Stimulated activated naive B cell treated with anti-CD40 and anti-IgM and Interleukin-4, amounts not matched to agents 10 μg/mL and 1 μg/mL and 100 μg/mL, for 72 hours (primary cell): ENCODE results near the gene LRRC23.
"Not testable (repeated sequence)": the region's sequence is repeated elsewhere in the genome, so short reads cannot be mapped to it uniquely, and the experiment has no call there.

Experiments used
- ATAC-seq, 2 donors: fragments of 150-1000 bp; cut with Tn5 transposase; replicated peaks; 2 replicates each; pipeline ENCODE4 v1.10.0; 2021; ENCODE audit warnings: moderate library complexity in 1 of 2
- DNase-seq: peaks from one replicate; pipeline ENCODE4 v3.0.0; 2021
- H3K27ac Mint-ChIP-seq: one replicate; pipeline ENCODE4 v1.8.0; 2022; ENCODE audit warnings: mild to moderate bottlenecking, mixed read lengths
- H3K27me3 Mint-ChIP-seq, 2 donors: one replicate each; pipeline ENCODE4 v1.8.0; 2022; ENCODE audit warnings: mixed read lengths in 2 of 2
- H3K36me3 Mint-ChIP-seq, 2 donors: one replicate each; pipeline ENCODE4 v1.8.0; 2022; ENCODE audit warnings: mixed read lengths in 2 of 2, mild to moderate bottlenecking in 1 of 2
- H3K4me1 Mint-ChIP-seq, 2 donors: one replicate each; pipeline ENCODE4 v1.8.0; 2022; ENCODE audit warnings: mixed read lengths in 2 of 2, mild to moderate bottlenecking in 1 of 2
- H3K4me3 Mint-ChIP-seq, 2 donors: one replicate each; pipeline ENCODE4 v1.8.0; 2022; ENCODE audit warnings: mild to moderate bottlenecking in 2 of 2, mixed read lengths in 2 of 2, moderate library complexity in 1 of 2
- H3K9me3 Mint-ChIP-seq, 2 donors: one replicate each; pipeline ENCODE4 v1.8.0; 2022; ENCODE audit warnings: mixed read lengths in 2 of 2, mild to moderate bottlenecking in 1 of 2

LRRC23 gene

GRCh38 chr12:6903722-6904121 is 900 bp upstream of the LRRC23 start:
- H3K4me1 Mint-ChIP-seq: peaks cover 3 to 15% of the 10 kb centered on the region in 2 donors
- no peaks in the 10 kb centered on the region for H3K36me3 Mint-ChIP-seq
- H3K4me3 Mint-ChIP-seq: no peak overlapping the region
- no peaks in the 10 kb centered on the region for H3K9me3 Mint-ChIP-seq
- DNase-seq: no peak
- no peak overlapping the region for H3K27ac Mint-ChIP-seq
- no peaks in the 10 kb centered on the region for H3K27me3 Mint-ChIP-seq
- no peak for ATAC-seq

DNA sequence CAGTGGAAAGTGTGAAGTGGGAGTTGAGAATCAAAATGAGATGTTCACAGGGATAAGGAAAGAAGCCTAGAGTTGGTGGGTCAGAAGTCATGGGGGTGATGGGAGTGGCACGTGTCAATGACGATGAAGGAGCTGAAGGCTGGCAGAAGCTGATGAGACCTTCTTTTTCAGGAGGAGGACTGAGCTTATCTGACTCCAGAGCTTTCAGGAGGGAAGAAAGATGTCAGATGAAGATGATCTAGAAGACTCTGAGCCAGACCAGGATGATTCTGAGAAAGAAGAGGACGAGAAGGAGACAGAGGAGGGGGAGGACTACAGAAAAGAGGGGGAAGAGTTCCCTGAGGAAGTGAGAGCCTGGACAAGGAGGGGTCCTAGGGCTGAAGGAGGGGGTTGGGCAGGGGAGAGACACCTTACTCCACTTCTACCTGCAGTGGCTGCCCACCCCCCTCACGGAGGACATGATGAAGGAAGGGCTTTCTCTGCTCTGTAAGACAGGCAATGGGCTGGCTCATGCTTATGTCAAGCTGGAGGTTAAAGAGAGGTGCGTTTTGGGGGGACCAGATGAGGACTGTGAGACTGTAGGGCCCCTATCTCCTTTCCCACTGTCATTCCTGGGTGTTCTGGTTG is 905 bp downstream of the LRRC23 start:
- DNase-seq (no peak), ATAC-seq (no peak)
- Mint-ChIP-seq H3K27me3 (no peaks in the 10 kb centered on the region), H3K4me3 (no peak overlapping the region), H3K36me3 (no peaks in the 10 kb centered on the region), H3K9me3 (no peaks in the 10 kb centered on the region), H3K4me1 (peaks cover 0 to 5% of the 10 kb centered on the region in 2 donors), H3K27ac (no peak overlapping the region)

- H3K4me1 Mint-ChIP-seq, H3K27me3 Mint-ChIP-seq, H3K9me3 Mint-ChIP-seq, H3K4me3 Mint-ChIP-seq, H3K36me3 Mint-ChIP-seq, ATAC-seq, DNase-seq, H3K27ac Mint-ChIP-seq: not testable (repeated sequence)
These were observed 3.5 kb downstream of the LRRC23 start for GRCh38 chr12:6908141-6908540.

DNA sequence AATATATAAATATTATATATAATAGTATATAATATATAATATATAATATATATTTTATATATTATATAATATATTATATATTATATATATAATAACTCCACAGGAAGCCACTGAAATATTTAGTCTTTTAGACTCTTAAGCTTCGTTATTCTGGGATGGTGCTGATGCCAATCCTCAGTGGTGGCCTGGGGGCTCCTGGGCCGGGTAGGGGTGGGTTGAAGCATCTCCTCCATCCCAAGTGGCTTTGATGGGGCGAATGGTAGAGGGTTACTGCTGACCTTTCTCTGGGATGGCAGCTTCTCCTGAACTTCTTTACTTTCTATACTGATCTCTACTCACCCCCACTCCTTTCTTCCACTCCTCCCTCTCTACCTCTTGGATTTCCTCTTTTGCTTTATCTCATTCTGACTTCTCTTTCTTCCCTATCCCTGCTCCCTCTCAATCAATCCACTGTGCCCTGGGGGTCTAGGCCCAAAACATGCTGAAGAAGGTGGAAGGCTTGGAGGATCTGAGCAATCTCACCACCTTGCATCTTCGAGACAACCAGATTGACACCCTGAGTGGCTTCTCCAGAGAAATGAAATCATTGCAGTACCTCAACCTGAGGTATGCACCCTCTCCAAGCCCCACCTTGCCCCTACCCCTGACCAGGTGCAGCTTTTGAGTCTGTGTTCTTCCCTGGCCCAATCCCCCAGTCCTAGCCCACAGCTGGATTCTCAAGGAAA is 5.0 kb downstream of the LRRC23 start:
- Mint-ChIP-seq H3K9me3 (no peaks in the 10 kb centered on the region), H3K27me3 (peaks cover 7 to 10% of the 10 kb centered on the region in 2 donors), H3K4me3 (no peak overlapping the region), H3K4me1 (peaks cover 0 to 8% of the 10 kb centered on the region in 2 donors), H3K27ac (no peak overlapping the region), H3K36me3 (no peaks in the 10 kb centered on the region)
- ATAC-seq (no peak), DNase-seq (no peak)

DNA sequence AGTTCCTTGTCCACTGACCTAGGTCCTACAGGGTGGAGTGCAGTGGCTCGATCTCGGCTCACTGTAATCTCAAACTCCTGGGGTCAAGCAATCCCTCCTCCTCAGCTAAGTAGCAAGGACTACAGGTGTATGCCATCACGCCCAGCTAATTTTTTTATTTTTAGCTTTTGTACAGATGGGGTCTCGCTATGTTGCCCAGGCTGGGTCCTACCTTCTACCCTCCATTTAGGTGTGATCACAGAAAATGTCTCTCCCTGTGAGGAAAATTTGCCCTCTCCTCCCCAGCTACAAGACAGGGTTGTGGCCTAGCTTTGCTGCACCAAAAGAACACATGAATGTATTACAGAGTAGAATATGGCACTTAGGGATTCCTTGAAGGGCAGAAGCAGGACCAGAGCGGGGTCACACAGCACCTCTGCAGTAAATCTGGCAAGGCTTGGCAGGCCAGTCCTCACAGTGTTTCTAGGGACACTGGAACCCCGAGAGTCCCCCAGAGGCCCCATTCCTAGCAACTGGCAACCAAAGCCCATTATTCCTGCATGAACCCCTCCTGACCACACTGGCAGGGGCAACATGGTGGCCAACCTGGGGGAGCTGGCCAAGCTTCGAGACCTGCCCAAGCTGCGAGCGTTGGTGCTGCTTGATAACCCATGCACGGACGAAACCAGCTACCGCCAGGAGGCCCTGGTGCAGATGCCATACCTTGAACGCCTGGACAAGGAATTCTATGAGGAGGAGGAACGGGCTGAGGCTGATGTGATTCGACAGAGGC is 7.7 kb downstream of the LRRC23 start:
- peaks cover 13 to 18% of the 10 kb centered on the region in 2 donors for H3K4me1 Mint-ChIP-seq
- ATAC-seq: no peak
- no peaks in the 10 kb centered on the region for H3K9me3 Mint-ChIP-seq
- H3K27ac Mint-ChIP-seq: no peak overlapping the region
- H3K36me3 Mint-ChIP-seq: peaks cover 4 to 8% of the 10 kb centered on the region in 2 donors
- H3K27me3 Mint-ChIP-seq: peaks cover 7 to 10% of the 10 kb centered on the region in 2 donors
- peak overlapping the region in 1 of 2 donors; percentile 68 for H3K4me3 Mint-ChIP-seq
- DNase-seq: no peak

DNA sequence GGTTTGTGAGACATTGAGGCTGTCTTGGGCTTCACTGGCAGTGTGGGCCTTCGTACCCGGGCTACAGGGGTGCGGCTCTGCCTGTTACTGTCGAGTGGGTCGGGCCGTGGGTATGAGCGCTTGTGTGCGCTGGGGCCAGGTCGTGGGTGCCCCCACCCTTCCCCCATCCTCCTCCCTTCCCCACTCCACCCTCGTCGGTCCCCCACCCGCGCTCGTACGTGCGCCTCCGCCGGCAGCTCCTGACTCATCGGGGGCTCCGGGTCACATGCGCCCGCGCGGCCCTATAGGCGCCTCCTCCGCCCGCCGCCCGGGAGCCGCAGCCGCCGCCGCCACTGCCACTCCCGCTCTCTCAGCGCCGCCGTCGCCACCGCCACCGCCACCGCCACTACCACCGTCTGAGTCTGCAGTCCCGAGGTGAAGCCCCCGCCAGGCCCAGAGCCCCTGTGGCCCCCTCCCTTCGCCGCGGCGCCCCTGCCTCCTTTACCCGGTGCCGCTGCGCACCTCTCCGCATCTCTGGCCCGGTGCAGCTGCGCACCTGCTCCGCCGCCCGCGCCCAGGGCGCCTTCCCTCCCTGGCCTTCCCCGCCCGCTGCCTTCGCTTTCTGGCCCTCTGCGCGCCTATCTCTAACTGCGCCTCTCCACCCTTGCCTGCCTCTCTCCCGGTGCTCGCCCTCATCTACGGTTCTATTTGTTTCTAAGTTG is 9.8 kb downstream of the LRRC23 start, which contains the start of gene ENO2:
ENO2 (plus strand) TSS at position 335 of the 701 bp plus-strand sequence. CDS start 1,253 bp downstream, outside the sequence.
- peak; percentile 51 for DNase-seq
- Mint-ChIP-seq H3K4me3 (peak within 1 kb of the TSS; percentile 91 to 92), H3K9me3 (no peaks in the 10 kb centered on the region), H3K27me3 (peaks cover 7 to 10% of the 10 kb centered on the region in 2 donors), H3K27ac (peak within 1 kb of the TSS; percentile 93), H3K36me3 (peaks cover 4 to 14% of the 10 kb centered on the region in 2 donors), H3K4me1 (peaks cover 15 to 20% of the 10 kb centered on the region in 2 donors)
- peak; percentile 88 for ATAC-seq

DNA sequence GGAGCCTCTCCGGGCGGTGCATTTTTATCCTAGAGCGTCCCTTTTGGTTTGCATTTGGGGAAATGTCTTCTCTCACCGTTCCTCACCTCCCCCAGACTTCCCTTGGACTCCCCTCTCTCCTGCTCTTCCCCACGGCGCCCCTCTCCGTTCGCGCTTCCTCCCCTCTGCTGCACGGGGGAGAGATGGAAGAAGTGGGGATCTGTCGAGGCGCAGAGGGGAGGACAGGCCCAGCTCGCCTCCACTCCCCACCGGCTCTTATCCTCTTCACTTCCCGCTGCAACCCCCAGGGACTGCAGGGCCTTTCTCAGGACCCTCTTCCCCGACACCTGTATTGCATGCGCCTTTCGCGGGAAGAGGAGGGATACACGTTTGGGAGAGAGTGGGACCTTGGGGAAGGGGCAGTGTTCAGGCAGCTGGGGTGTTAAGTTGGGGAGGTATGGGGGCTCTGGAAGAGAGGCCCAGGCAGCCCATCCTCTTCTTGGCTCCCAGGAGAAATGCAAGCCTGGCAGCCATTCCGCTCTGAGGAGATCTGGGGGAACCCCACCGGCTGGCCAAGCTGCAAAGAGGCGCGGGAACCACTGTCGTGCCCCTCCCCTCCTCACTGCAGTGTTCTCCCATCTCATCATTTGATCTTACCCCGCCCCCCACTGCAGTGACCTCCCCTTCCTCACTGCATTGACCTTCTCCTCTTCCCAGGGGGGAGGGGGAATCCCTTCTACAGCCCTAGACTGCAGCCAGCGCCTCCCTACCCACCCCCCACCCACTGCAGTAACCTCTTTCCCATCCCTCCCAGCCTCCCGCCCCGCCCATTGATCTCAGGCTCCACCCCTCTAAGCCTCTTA is 10.5 kb downstream of the LRRC23 start:
- peak; percentile 12 to 23 for ATAC-seq
- Mint-ChIP-seq H3K27ac (peak overlapping the region; percentile 93), H3K4me3 (peak overlapping the region; percentile 91 to 92)

DNA sequence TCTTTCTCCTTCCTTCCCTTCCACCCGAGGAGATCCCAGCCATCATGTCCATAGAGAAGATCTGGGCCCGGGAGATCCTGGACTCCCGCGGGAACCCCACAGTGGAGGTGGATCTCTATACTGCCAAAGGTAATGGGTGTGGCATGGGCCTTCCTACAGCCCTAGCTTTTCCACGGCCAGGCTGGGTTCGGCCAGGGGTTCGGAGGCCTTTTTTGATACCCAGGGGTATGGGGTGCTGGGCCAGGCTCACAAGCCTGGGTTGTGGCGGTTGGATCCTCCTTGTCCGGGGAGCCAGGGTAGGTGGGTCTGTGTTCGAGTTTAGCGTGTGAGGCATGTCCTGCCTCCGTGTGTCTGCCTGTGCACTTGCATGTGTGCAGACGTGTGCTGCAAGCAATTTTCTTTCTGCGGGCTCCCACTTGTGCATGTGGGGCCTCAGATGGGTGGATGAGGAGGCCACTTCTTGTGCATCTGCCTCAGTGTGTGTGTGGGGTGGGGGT is 11.2 kb downstream of the LRRC23 start:
- no peaks in the 10 kb centered on the region for H3K9me3 Mint-ChIP-seq
- ATAC-seq: no peak
- peak overlapping the region; percentile 0 for H3K27ac Mint-ChIP-seq
- peaks cover 21 to 27% of the 10 kb centered on the region in 2 donors for H3K4me1 Mint-ChIP-seq
- peaks cover 9 to 22% of the 10 kb centered on the region in 2 donors for H3K36me3 Mint-ChIP-seq
- peaks cover 7 to 10% of the 10 kb centered on the region in 2 donors for H3K27me3 Mint-ChIP-seq
- DNase-seq: no peak
- peak overlapping the region; percentile 91 to 92 for H3K4me3 Mint-ChIP-seq

More for the DNA sequence above, 10.5 kb downstream of the LRRC23 start:
- Mint-ChIP-seq H3K4me1 (peaks cover 21 to 27% of the 10 kb centered on the region in 2 donors), H3K9me3 (no peaks in the 10 kb centered on the region), H3K36me3 (peaks cover 9 to 21% of the 10 kb centered on the region in 2 donors), H3K27me3 (peaks cover 7 to 10% of the 10 kb centered on the region in 2 donors)
- no peak for DNase-seq

DNA sequence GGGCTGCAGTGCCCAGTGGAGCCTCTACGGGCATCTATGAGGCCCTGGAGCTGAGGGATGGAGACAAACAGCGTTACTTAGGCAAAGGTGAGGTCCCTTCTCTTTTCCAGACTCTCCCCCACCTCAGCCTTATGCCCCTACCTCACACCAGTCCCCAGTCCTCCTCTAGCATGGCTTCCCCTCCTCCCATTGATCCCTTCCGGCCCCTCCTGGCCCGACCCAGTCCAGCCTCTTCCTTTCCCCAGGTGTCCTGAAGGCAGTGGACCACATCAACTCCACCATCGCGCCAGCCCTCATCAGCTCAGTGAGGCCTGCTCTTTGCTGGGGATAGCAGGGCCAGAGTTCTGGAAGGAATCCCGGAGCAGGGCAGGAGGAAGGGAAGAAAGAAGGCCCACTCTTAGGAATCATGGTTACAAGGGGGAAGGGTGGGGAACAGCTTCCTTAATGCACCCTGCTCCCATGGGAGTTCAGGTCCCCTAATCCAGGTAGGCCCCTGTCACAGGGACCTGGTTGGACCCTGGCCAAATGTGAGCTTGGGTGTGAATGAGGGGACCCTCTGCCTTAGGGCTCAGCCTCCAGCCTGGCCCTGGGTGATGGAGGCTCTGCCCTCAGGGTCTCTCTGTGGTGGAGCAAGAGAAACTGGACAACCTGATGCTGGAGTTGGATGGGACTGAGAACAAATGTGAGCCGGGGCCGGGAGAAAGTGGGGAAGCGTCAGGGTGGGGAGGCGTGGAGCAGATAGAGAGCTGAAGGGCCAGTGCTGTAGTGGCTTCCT is 12.0 kb downstream of the LRRC23 start:
- H3K36me3 Mint-ChIP-seq: peaks cover 9 to 22% of the 10 kb centered on the region in 2 donors
- no peak overlapping the region for H3K4me3 Mint-ChIP-seq
- no peak for ATAC-seq
- no peak overlapping the region for H3K27ac Mint-ChIP-seq
- no peaks in the 10 kb centered on the region for H3K9me3 Mint-ChIP-seq
- peaks cover 7 to 10% of the 10 kb centered on the region in 2 donors for H3K27me3 Mint-ChIP-seq
- H3K4me1 Mint-ChIP-seq: peaks cover 26 to 30% of the 10 kb centered on the region in 2 donors
- no peak for DNase-seq

DNA sequence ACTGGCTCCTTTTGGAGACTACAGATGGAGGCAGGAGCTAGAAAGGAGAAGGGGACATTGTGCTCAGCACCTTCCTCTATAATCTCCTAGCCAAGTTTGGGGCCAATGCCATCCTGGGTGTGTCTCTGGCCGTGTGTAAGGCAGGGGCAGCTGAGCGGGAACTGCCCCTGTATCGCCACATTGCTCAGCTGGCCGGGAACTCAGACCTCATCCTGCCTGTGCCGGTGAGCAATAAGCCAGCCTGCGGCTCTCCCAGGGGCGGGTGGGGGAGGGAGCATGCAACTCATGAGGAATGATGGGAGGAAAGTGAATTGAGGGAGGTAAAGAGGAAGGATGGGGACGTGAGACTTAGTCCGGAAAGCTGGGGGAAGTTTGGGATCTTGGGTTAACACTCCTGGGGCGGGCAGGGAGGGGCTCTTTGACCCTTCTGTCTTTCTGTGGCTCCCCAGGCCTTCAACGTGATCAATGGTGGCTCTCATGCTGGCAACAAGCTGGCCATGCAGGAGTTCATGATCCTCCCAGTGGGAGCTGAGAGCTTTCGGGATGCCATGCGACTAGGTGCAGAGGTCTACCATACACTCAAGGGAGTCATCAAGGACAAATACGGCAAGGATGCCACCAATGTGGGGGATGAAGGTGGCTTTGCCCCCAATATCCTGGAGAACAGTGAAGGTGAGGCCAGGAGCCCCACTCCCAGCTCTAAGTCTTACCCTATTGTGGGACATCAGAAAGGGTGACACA is 13.0 kb downstream of the LRRC23 start:
- H3K27me3 Mint-ChIP-seq: peaks cover 4 to 8% of the 10 kb centered on the region in 2 donors
- peaks cover 37 to 41% of the 10 kb centered on the region in 2 donors for H3K4me1 Mint-ChIP-seq
- H3K4me3 Mint-ChIP-seq: no peak overlapping the region
- H3K27ac Mint-ChIP-seq: peak overlapping the region; percentile 73
- peaks cover 9 to 26% of the 10 kb centered on the region in 2 donors for H3K36me3 Mint-ChIP-seq
- ATAC-seq (no peak), DNase-seq (no peak)
- no peaks in the 10 kb centered on the region for H3K9me3 Mint-ChIP-seq

GRCh38 chr12:6919588-6919987 is 15.0 kb downstream of the LRRC23 start:
- Mint-ChIP-seq H3K4me3 (no peak overlapping the region), H3K36me3 (peaks cover 12 to 31% of the 10 kb centered on the region in 2 donors), H3K27ac (no peak overlapping the region), H3K27me3 (no peaks in the 10 kb centered on the region), H3K9me3 (no peaks in the 10 kb centered on the region), H3K4me1 (peaks cover 49 to 56% of the 10 kb centered on the region in 2 donors)
- DNase-seq (no peak), ATAC-seq (no peak)

- Mint-ChIP-seq H3K9me3 (no peaks in the 10 kb centered on the region), H3K36me3 (peaks cover 8 to 28% of the 10 kb centered on the region in 2 donors), H3K4me1 (peaks cover 47 to 61% of the 10 kb centered on the region in 2 donors), H3K27me3 (no peaks in the 10 kb centered on the region), H3K27ac (peak overlapping the region; percentile 84), H3K4me3 (peak overlapping the region in 1 of 2 donors; percentile 4)
- DNase-seq: no peak
- no peak for ATAC-seq
These were observed 16.9 kb downstream of the LRRC23 start for GRCh38 chr12:6921539-6921938.
